HFFc6 (cell line): ENCODE measurements around the gene MS4A3. TPM values are rescaled to one million over a fixed set of nuclear protein-coding genes. Genes with fewer than 3 reads are reported as not detected.
"Not testable (repeated sequence)": the region's sequence is repeated elsewhere in the genome, so short reads cannot be mapped to it uniquely, and the experiment has no call there.

Source experiments
- DNase-seq: peaks from one replicate; pipeline ENCODE4 v3.0.0-alpha.2; 2018
- H3K27ac Mint-ChIP-seq: 2 replicates; pipeline ENCODE4 v1.8.0; 2020; ENCODE audit warnings: mild to moderate bottlenecking, mixed read lengths
- H3K27me3 Mint-ChIP-seq: 2 replicates; pipeline ENCODE4 v1.8.0; 2021; ENCODE audit warnings: mild to moderate bottlenecking, moderate library complexity, mixed read lengths; ENCODE audit not compliant: insufficient read depth
- H3K36me3 Mint-ChIP-seq: 2 replicates; pipeline ENCODE4 v1.8.0; 2021; ENCODE audit warnings: low read depth, mixed read lengths
- H3K4me1 Mint-ChIP-seq: 2 replicates; pipeline ENCODE4 v1.8.0; 2020; ENCODE audit warnings: low read depth, mixed read lengths
- H3K4me3 Mint-ChIP-seq: 2 replicates; pipeline ENCODE4 v1.8.0; 2020; ENCODE audit warnings: mild to moderate bottlenecking, moderate library complexity, mixed read lengths
- H3K9me3 Mint-ChIP-seq: 2 replicates; pipeline ENCODE4 v1.8.0; 2020; ENCODE audit warnings: mild to moderate bottlenecking, mixed read lengths
- CTCF ChIP-seq: fragments of 200-600 bp; sonication (generic); IDR thresholded peaks from 2 replicates; pipeline ENCODE4 v1.5.0; 2021; ENCODE audit warnings: antibody characterized with exemption, mild to moderate bottlenecking
- total RNA-seq, 6 experiments: library from RNA; stranded (reverse); fragmentation: NEBNext Ultra II Directional; extraction: Animal tissue kit (Norgen Biotek cat#: 25700); gene quantifications; 2 replicates in 1 of 6; 3 replicates in 5 of 6; pipeline ENCODE4 v1.2.3, GENCODE V29; 2021

The MS4A3 gene
- total RNA-seq, 6 experiments from 2014 or later = not detected

- no peaks in the 10 kb centered on the region for H3K36me3 Mint-ChIP-seq
- TF ChIP-seq CTCF = no peak
- H3K4me3 Mint-ChIP-seq = no peak overlapping the region
- DNase-seq = no peak
- no peaks in the 10 kb centered on the region for H3K4me1 Mint-ChIP-seq
- peaks cover 2% of the 10 kb centered on the region for H3K27me3 Mint-ChIP-seq
- H3K27ac Mint-ChIP-seq = no peak overlapping the region
- peaks cover 19% of the 10 kb centered on the region; the same call in 1 of the 2 replicates for H3K9me3 Mint-ChIP-seq
Observed at GRCh38 chr11:60059052-60059451, 2.6 kb downstream of the MS4A3 start.

- Mint-ChIP-seq H3K9me3 (peaks cover 19% of the 10 kb centered on the region; the same call in 1 of the 2 replicates), H3K27me3 (peaks cover 2% of the 10 kb centered on the region), H3K4me1 (no peaks in the 10 kb centered on the region), H3K27ac (no peak overlapping the region), H3K4me3 (no peak overlapping the region), H3K36me3 (no peaks in the 10 kb centered on the region)
- no peak for DNase-seq
- TF ChIP-seq CTCF = no peak
Observed at GRCh38 chr11:60059521-60060240, 3.2 kb downstream of the MS4A3 start.

- Mint-ChIP-seq H3K4me1 (no peaks in the 10 kb centered on the region), H3K27me3 (no peaks in the 10 kb centered on the region), H3K36me3 (no peaks in the 10 kb centered on the region), H3K27ac (no peak overlapping the region), H3K4me3 (no peak overlapping the region), H3K9me3 (peaks cover 14% of the 10 kb centered on the region; the same call in 1 of the 2 replicates)
- TF ChIP-seq CTCF = no peak
- DNase-seq = no peak
Observed at GRCh38 chr11:60064111-60064510, 7.6 kb downstream of the MS4A3 start.

- H3K36me3 Mint-ChIP-seq = no peaks in the 10 kb centered on the region
- no peaks in the 10 kb centered on the region for H3K4me1 Mint-ChIP-seq
- TF ChIP-seq CTCF = no peak
- H3K9me3 Mint-ChIP-seq = peaks cover 10% of the 10 kb centered on the region
- DNase-seq = no peak
- no peak overlapping the region for H3K4me3 Mint-ChIP-seq
- no peaks in the 10 kb centered on the region for H3K27me3 Mint-ChIP-seq
- H3K27ac Mint-ChIP-seq = no peak overlapping the region
Observed at GRCh38 chr11:60065801-60066200, 9.3 kb downstream of the MS4A3 start.

GRCh38 chr11:60069450-60069849 is 13.0 kb downstream of the MS4A3 start:
- Mint-ChIP-seq H3K4me3 (no peak overlapping the region), H3K36me3 (no peaks in the 10 kb centered on the region; the same call in 1 of the 2 replicates), H3K27ac (no peak overlapping the region), H3K9me3 (peaks cover 20% of the 10 kb centered on the region), H3K27me3 (no peaks in the 10 kb centered on the region), H3K4me1 (no peaks in the 10 kb centered on the region)
- no peak for TF ChIP-seq CTCF
- DNase-seq = no peak

GRCh38 chr11:60071644-60072043 is 15.2 kb downstream of the MS4A3 start:
- DNase-seq, H3K27ac Mint-ChIP-seq, H3K4me3 Mint-ChIP-seq, H3K4me1 Mint-ChIP-seq, H3K27me3 Mint-ChIP-seq, H3K36me3 Mint-ChIP-seq: not testable (repeated sequence)
- peaks cover 20% of the 10 kb centered on the region for H3K9me3 Mint-ChIP-seq
